GM21529 (cell line): ENCODE measurements around the gene TBP.
"Not testable (repeated sequence)": the region's sequence is repeated elsewhere in the genome, so short reads cannot be mapped to it uniquely, and the experiment has no call there.

Experiments
- ATAC-seq: cut with Tn5 transposase; IDR thresholded peaks from one replicate; pipeline ENCODE4 v1.9.1; 2021; ENCODE audit not compliant: unreplicated experiment

The TBP gene

GRCh38 chr6:170554013-170554795, at the start of gene TBP:
TBP (plus strand) TSS chr6:170554369; CDS start chr6:170557030, 2,661 bp downstream.
- ATAC-seq, result peak; percentile 95

GRCh38 chr6:170504479-170504878, 49.7 kb upstream of the TBP start:
- no peak for ATAC-seq

GRCh38 chr6:170505306-170505705, 48.9 kb upstream of the TBP start:
- ATAC-seq, result no peak

- no peak for ATAC-seq
These were observed 47.7 kb upstream of the TBP start for GRCh38 chr6:170506446-170506845.

GRCh38 chr6:170507728-170508127, 46.4 kb upstream of the TBP start:
- ATAC-seq, result not testable (repeated sequence)

GRCh38 chr6:170508275-170508674, 45.9 kb upstream of the TBP start:
- not testable (repeated sequence) for ATAC-seq

- ATAC-seq, result not testable (repeated sequence)
These were observed 45.1 kb upstream of the TBP start for GRCh38 chr6:170508892-170509722.

- ATAC-seq, result no peak
These were observed 44.5 kb upstream of the TBP start for GRCh38 chr6:170509723-170510018.

GRCh38 chr6:170510631-170511030, 43.5 kb upstream of the TBP start:
- ATAC-seq, result no peak

- ATAC-seq, result no peak
These were observed 41.9 kb upstream of the TBP start for GRCh38 chr6:170512249-170512648.

- no peak for ATAC-seq
These were observed 39.3 kb upstream of the TBP start for GRCh38 chr6:170514908-170515307.

- ATAC-seq, result peak; percentile 96
These were observed 37.2 kb upstream of the TBP start for GRCh38 chr6:170516783-170517616.

- ATAC-seq, result no peak
These were observed 31.5 kb upstream of the TBP start for GRCh38 chr6:170522565-170523183.

GRCh38 chr6:170523256-170524171, 30.7 kb upstream of the TBP start:
- no peak for ATAC-seq

GRCh38 chr6:170524172-170524502, 30.0 kb upstream of the TBP start:
- ATAC-seq, result no peak

- ATAC-seq, result no peak
These were observed 28.4 kb upstream of the TBP start for GRCh38 chr6:170525795-170526194.

- not testable (repeated sequence) for ATAC-seq
These were observed 26.2 kb upstream of the TBP start for GRCh38 chr6:170527995-170528394.

- ATAC-seq, result peak; percentile 84
These were observed 24.2 kb upstream of the TBP start for GRCh38 chr6:170529839-170530469.

- no peak for ATAC-seq
These were observed 21.2 kb upstream of the TBP start for GRCh38 chr6:170532867-170533488.
